Kidney epithelial cell (primary cell): Measurements from ENCODE around the gene ATP4B. TPM values are rescaled to one million over a fixed set of nuclear protein-coding genes. Genes with fewer than 3 reads are reported as not detected.

Experiments
- DNase-seq: peaks from one replicate; pipeline ENCODE4 v3.0.0-alpha.2; 2010; ENCODE audit warnings: low read depth
- H3K27me3 ChIP-seq: 2 replicates; pipeline ENCODE4 v1.6.0; 2011; ENCODE audit warnings: low read length; ENCODE audit not compliant: control insufficient read depth, insufficient read depth
- H3K36me3 ChIP-seq: 2 replicates; pipeline ENCODE4 v1.5.1; 2011; ENCODE audit warnings: low read length; ENCODE audit not compliant: control insufficient read depth, insufficient read depth
- H3K4me3 ChIP-seq: 2 replicates; pipeline ENCODE4 v1.5.1; 2011; ENCODE audit warnings: low read depth, mild to moderate bottlenecking, control low read depth, low read length
- total RNA-seq: library from RNA; depleted of rRNA; stranded (reverse); fragments of >200 nt; gene quantifications from 2 replicates; pipeline ENCODE4 v1.2.3, GENCODE V29; 2015
- TF ChIP-seq, protein P1 (sequence below): IDR thresholded peaks from 2 replicates; pipeline ENCODE4 v1.5.1; 2011; ENCODE audit warnings: mild to moderate bottlenecking, moderate library complexity, low read length, control low read depth, inconsistent platforms; ENCODE audit not compliant: insufficient read depth, poor library complexity, severe bottlenecking

ATP4B gene
- total RNA-seq, 1 donor from 2014 or later = not detected

DNA sequence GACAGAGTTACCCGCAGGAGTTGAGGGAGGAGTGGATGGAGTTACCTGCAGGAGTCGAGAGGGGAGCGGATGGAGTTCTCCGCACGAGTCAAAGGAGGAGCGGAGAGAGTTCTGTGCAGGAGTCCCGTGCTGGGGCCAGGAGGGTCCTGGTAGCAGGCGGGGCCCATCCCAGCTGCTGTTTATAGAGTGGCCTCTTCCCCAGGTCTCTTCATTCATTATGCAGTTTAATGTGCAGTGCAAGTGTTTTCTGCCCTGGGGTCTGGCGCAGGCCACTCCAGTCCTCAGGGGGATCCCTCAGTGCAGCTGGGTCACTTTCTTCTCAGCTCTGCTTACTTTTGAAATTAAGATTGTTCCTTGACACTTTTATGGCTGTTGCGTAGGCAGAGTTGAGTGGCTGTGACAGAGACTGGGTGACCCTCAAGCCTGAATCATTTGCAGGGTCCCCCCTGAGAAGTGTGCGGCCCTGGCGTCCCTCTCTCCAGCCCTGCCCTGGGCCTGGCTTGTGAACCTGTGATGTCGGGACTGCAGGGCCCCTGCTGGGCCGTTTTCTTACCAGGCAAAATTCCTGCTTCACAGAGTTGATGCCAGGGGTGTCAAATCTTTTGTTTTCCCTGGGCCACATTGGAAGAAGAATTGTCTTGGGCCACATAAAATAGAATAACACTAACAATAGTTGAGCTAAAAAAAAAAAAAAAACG, 55.6 kb downstream of the ATP4B start:
- Histone ChIP-seq H3K27me3 (no peaks in the 10 kb centered on the region), H3K36me3 (no peaks in the 10 kb centered on the region), H3K4me3 (no peak overlapping the region)
- no peak for DNase-seq
- TF ChIP-seq, protein P1, sequence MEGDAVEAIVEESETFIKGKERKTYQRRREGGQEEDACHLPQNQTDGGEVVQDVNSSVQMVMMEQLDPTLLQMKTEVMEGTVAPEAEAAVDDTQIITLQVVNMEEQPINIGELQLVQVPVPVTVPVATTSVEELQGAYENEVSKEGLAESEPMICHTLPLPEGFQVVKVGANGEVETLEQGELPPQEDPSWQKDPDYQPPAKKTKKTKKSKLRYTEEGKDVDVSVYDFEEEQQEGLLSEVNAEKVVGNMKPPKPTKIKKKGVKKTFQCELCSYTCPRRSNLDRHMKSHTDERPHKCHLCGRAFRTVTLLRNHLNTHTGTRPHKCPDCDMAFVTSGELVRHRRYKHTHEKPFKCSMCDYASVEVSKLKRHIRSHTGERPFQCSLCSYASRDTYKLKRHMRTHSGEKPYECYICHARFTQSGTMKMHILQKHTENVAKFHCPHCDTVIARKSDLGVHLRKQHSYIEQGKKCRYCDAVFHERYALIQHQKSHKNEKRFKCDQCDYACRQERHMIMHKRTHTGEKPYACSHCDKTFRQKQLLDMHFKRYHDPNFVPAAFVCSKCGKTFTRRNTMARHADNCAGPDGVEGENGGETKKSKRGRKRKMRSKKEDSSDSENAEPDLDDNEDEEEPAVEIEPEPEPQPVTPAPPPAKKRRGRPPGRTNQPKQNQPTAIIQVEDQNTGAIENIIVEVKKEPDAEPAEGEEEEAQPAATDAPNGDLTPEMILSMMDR = no peak

DNA sequence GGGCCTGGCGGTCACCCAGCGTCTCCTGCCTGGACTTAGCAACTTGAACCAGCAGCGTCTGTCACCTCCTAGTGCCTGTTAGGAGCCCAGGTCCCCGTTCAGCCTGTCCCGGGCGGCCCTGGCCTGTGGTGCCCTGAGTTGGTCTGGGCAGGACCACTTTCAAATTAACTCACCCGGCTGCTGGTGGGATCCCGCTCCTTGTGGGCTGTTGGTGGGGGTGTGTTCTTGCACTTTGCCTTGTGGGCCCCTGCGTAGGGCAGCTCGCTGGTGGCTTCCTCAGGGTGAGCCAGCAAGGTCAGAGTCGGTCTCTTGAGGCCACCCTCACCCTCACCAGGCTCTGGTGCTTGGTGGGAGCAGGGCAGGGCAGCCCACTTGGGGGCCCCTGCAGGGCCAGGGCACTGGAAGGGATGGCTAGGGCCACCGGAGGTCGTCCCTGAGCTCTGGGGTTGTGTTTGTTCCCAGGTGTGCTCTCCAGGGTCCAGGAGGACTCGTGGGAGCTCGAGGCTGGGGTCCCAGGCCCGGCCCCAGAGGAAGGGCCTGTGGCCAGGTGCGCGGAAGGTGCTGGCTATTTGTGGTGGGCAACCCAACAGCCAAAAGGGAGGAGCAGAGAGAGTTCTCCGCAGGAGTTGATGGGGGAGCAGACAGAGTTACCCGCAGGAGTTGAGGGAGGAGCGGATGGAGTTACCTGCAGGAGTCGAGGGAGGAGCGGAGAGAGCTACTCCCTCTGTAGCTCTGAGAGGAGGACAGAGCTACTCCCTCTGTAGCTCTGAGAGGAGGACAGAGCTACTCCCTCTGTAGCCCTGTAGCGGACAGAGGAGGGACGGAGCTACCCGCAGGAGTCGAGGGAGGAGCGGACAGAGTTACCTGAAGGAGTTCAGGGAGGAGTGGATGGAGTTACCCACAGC, 56.6 kb downstream of the ATP4B start:
- Histone ChIP-seq H3K27me3 (no peaks in the 10 kb centered on the region), H3K4me3 (no peak overlapping the region), H3K36me3 (peaks cover under 1% of the 10 kb centered on the region)
- TF ChIP-seq, protein P1 = no peak
- no peak for DNase-seq

DNA sequence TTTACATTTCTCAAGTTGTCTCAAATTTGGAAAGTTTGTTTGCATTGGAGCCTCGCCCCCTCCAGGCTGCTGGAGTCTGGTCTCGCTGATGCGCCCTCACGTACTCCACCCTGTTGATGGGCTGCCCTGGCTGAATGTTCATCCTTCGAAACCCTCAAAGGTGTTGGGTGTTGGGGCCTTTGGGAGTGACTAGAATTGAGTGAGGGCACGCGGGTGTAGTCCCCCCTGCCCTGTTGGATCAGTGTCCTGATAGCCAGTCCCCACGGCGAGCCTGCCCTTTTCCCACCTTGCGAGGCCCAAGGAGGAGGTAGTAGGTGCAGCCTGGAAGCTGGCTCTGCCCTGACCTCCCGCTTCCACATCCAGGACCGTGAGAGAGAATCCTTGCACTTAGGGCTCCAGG, 58.6 kb downstream of the ATP4B start:
- Histone ChIP-seq H3K27me3 (no peaks in the 10 kb centered on the region), H3K36me3 (peaks cover 4% of the 10 kb centered on the region), H3K4me3 (no peak overlapping the region)
- DNase-seq = no peak
- TF ChIP-seq, protein P1 = no peak

Other genes with a start within 250 kb of the ATP4B start
- gene ADPRHL1, start 204.7 kb downstream of the ATP4B start, total RNA-seq = 0.75 and 0.84 TPM in 2 replicates
- 9.9 and 12.9 TPM in 2 replicates for gene DCUN1D2, start 167.5 kb downstream of the ATP4B start, total RNA-seq
- gene TFDP1, start 73.4 kb downstream of the ATP4B start, total RNA-seq = 47.7 and 54.4 TPM in 2 replicates
- not detected in 2 replicates for gene GRK1, start 9.0 kb upstream of the ATP4B start, total RNA-seq
- 6.4 and 11.4 TPM in 2 replicates for gene TMEM255B, start 101.0 kb upstream of the ATP4B start, total RNA-seq
- 99.6 and 110 TPM in 2 replicates for gene GAS6, start 205.9 kb upstream of the ATP4B start, total RNA-seq